GM23338 (cell line): ENCODE data around the gene SH2D4B. TPM values are rescaled to one million over a fixed set of nuclear protein-coding genes. Genes with fewer than 3 reads are reported as not detected.

Experiments used
- ATAC-seq: fragments of 200-7000 bp; cut with Tn5 transposase; 3 replicates; pipeline ENCODE4 v1.9.1; 2020
- DNase-seq: peaks from one replicate; pipeline ENCODE4 v3.0.0-alpha.2; 2015; ENCODE audit warnings: low spot score
- H2AFZ ChIP-seq: fragments of 200-600 bp; sonication (generic); 2 replicates; pipeline ENCODE4 v1.8.0; 2016; ENCODE audit warnings: antibody characterized with exemption, mild to moderate bottlenecking, moderate library complexity
- H3F3A ChIP-seq: fragments of 200-600 bp; sonication (generic); replicated peaks from 2 replicates; pipeline ENCODE4 v1.8.0; 2017; ENCODE audit warnings: antibody characterized with exemption, mixed run types, low read depth
- H3K27ac ChIP-seq: fragments of 200-600 bp; sonication (generic); 2 replicates; pipeline ENCODE4 v1.6.1; 2016; ENCODE audit warnings: low read depth
- H3K27me3 ChIP-seq: fragments of 200-600 bp; sonication (generic); 2 replicates; pipeline ENCODE4 v1.8.0; 2016; ENCODE audit warnings: mild to moderate bottlenecking, mixed run types, moderate library complexity; ENCODE audit not compliant: insufficient read depth
- H3K36me3 ChIP-seq: fragments of 200-600 bp; sonication (generic); 2 replicates; pipeline ENCODE4 v1.8.0; 2016; ENCODE audit warnings: mild to moderate bottlenecking; ENCODE audit not compliant: insufficient read depth
- H3K4me1 ChIP-seq: fragments of 200-600 bp; sonication (generic); 2 replicates; pipeline ENCODE4 v1.8.0; 2016; ENCODE audit warnings: mild to moderate bottlenecking, moderate library complexity; ENCODE audit not compliant: insufficient read depth
- H3K4me2 ChIP-seq: fragments of 200-600 bp; sonication (generic); 2 replicates; pipeline ENCODE4 v1.7.1; 2017; ENCODE audit warnings: mixed run types
- H3K4me3 ChIP-seq: fragments of 200-600 bp; sonication (generic); 2 replicates; pipeline ENCODE4 v1.6.1; 2016; ENCODE audit warnings: mixed run types
- H3K79me2 ChIP-seq: fragments of 200-600 bp; sonication (generic); replicated peaks from 2 replicates; pipeline ENCODE4 v1.8.0; 2017; ENCODE audit warnings: mild to moderate bottlenecking; ENCODE audit not compliant: insufficient read depth
- H3K9me2 ChIP-seq: fragments of 200-600 bp; sonication (generic); 2 replicates; pipeline ENCODE4 v1.8.0; 2017; ENCODE audit not compliant: insufficient read depth
- H4K20me1 ChIP-seq: fragments of 200-600 bp; sonication (generic); replicated peaks from 2 replicates; pipeline ENCODE4 v1.8.0; 2017; ENCODE audit warnings: mild to moderate bottlenecking; ENCODE audit not compliant: insufficient read depth
- H3K27ac Mint-ChIP-seq: 2 replicates; pipeline ENCODE4 v1.8.0; 2020; ENCODE audit warnings: inconsistent platforms, mild to moderate bottlenecking, moderate library complexity, mixed read lengths
- H3K27me3 Mint-ChIP-seq: 3 replicates; pipeline ENCODE4 v1.8.0; 2022; ENCODE audit warnings: low read depth, mild to moderate bottlenecking, moderate library complexity, mixed read lengths, inconsistent platforms; ENCODE audit not compliant: insufficient read depth, poor library complexity
- H3K36me3 Mint-ChIP-seq: 3 replicates; pipeline ENCODE4 v1.8.0; 2021; ENCODE audit warnings: low read depth, mild to moderate bottlenecking, inconsistent platforms, moderate library complexity, mixed read lengths
- H3K4me1 Mint-ChIP-seq: 3 replicates; pipeline ENCODE4 v1.8.0; 2020; ENCODE audit warnings: mild to moderate bottlenecking, inconsistent platforms, mixed read lengths
- H3K4me3 Mint-ChIP-seq: 3 replicates; pipeline ENCODE4 v1.8.0; 2021; ENCODE audit warnings: moderate library complexity, mild to moderate bottlenecking, inconsistent platforms, mixed read lengths
- H3K9me3 Mint-ChIP-seq: 3 replicates; pipeline ENCODE4 v1.8.0; 2020; ENCODE audit warnings: moderate library complexity, mild to moderate bottlenecking, inconsistent platforms, mixed read lengths
- CREB1 ChIP-seq: fragments of 250-450 bp; sonication (Bioruptor Pico); IDR thresholded peaks from 2 replicates; pipeline ENCODE4 v1.5.0; 2020; ENCODE audit warnings: low read depth, mild to moderate bottlenecking, moderate library complexity
- ZNF462 ChIP-seq: fragments of 250-450 bp; sonication (Bioruptor Pico); IDR thresholded peaks from 2 replicates; pipeline ENCODE4 v1.5.0; 2020; ENCODE audit warnings: mild to moderate bottlenecking, moderate library complexity
- polyA plus RNA-seq: library from polyadenylated mRNA; unstranded; fragments of >200 nt; fragmentation: Nextera tagmentation; extraction: Ambion mirVana; gene quantifications from 2 replicates; pipeline ENCODE4 v1.2.1, GENCODE V29; 2016
- total RNA-seq: library from RNA; depleted of rRNA; stranded (reverse); fragments of >200 nt; shearing (Covaris generic); gene quantifications from 2 replicates; pipeline ENCODE4 v1.2.3, GENCODE V29; 2014

SH2D4B gene
- total and polyA plus RNA-seq, 2 experiments from 2014 or later, result 0.08 TPM; not detected in 1

GRCh38 chr10:80515941-80516340 is 21.8 kb upstream of the SH2D4B start:
- no peak overlapping the region for H3K27ac ChIP-seq
- Mint-ChIP-seq H3K4me1 (peaks cover 7% of the 10 kb centered on the region; the same call in 2 of the 3 replicates), H3K9me3 (no peaks in the 10 kb centered on the region), H3K4me3 (no peak overlapping the region), H3K27me3 (peaks cover 7% of the 10 kb centered on the region), H3K36me3 (peaks cover 80% of the 10 kb centered on the region), H3K27ac (no peak overlapping the region)
- no peaks in the 10 kb centered on the region for H3K27me3 ChIP-seq
- ATAC-seq (no peak), DNase-seq (no peak)
- no peaks in the 10 kb centered on the region for H4K20me1 ChIP-seq
- H3K4me1 ChIP-seq, result no peaks in the 10 kb centered on the region
- no peaks in the 10 kb centered on the region for H3K9me2 ChIP-seq
- no peak overlapping the region for H3K4me2 ChIP-seq
- no peak overlapping the region for H2AFZ ChIP-seq
- no peak overlapping the region for H3K4me3 ChIP-seq
- H3F3A ChIP-seq, result no peaks in the 10 kb centered on the region
- TF ChIP-seq ZNF462 (CRISPR knock-in tag), result no peak
- no peaks in the 10 kb centered on the region for H3K79me2 ChIP-seq
- H3K36me3 ChIP-seq, result peaks cover 11% of the 10 kb centered on the region; the same call in 1 of the 2 replicates

DNA sequence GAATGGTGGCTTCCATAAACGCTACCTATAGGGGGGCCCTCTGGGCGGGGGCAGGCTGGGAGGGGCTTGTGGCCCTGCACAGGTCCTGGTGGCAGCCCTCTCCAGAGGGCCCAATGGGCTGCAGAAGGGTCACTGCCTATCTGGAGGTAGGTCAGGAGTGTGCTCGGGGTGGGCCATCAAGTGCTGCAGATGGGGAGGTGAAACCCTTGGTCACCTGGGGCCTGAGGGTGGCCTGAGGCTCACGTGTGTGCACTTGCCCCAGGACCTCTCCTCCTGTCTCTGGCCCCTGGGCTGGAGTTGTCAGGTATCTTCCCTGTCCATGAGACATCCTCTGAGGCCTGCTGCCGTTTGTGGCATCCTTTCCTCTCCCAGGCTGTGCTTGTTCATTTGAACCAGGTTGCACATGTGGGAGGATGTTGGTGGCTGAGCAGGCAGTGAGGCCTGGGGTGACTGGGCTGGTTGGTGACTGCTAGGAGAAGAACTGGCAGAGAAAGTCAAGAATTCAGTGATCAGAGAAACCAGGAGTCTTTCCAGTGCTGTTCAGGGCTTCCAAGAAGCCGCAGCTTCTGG is 21.1 kb upstream of the SH2D4B start:
- H4K20me1 ChIP-seq, result no peaks in the 10 kb centered on the region
- H3K4me3 Mint-ChIP-seq, result no peak overlapping the region
- no peaks in the 10 kb centered on the region for H3K9me2 ChIP-seq
- H3K9me3 Mint-ChIP-seq, result no peaks in the 10 kb centered on the region
- H3K36me3 Mint-ChIP-seq, result peaks cover 74% of the 10 kb centered on the region
- peaks cover 8% of the 10 kb centered on the region; the same call in 2 of the 3 replicates for H3K4me1 Mint-ChIP-seq
- peaks cover 11% of the 10 kb centered on the region; the same call in 1 of the 2 replicates for H3K36me3 ChIP-seq
- no peaks in the 10 kb centered on the region for H3K79me2 ChIP-seq
- no peak overlapping the region for H3K27ac ChIP-seq
- H3K4me2 ChIP-seq, result no peak overlapping the region
- no peak for TF ChIP-seq CREB1 (CRISPR knock-in tag)
- no peak overlapping the region for H3K27ac Mint-ChIP-seq
- H3K4me1 ChIP-seq, result no peaks in the 10 kb centered on the region
- DNase-seq (no peak), ATAC-seq (no peak)
- H2AFZ ChIP-seq, result no peak overlapping the region
- H3K27me3 ChIP-seq, result no peaks in the 10 kb centered on the region
- H3K4me3 ChIP-seq, result no peak overlapping the region
- H3F3A ChIP-seq, result no peaks in the 10 kb centered on the region
- peaks cover 7% of the 10 kb centered on the region for H3K27me3 Mint-ChIP-seq
